Measurements from ENCODE around the gene STAT4. TPM values are rescaled to one million over a fixed set of nuclear protein-coding genes. Genes with fewer than 3 reads are reported as not detected.

The STAT4 gene
- total RNA-seq, 2 experiments from 2014 or later = 77.1 to 83.0 TPM

GRCh38 chr2:191170301-191170636 is 19.5 kb upstream of the STAT4 start:
- Mint-ChIP-seq H3K27ac (no peak overlapping the region), H3K27me3 (no peaks in the 10 kb centered on the region), H3K4me1 (ENCODE audit: low read depth) (peaks cover 12% of the 10 kb centered on the region), H3K36me3 (ENCODE audit: low read depth) (no peaks in the 10 kb centered on the region), H3K4me3 (no peak overlapping the region), H3K9me3 (no peaks in the 10 kb centered on the region)
- DNase-seq (no peak), ATAC-seq (ENCODE audit: poor library complexity) (no peak)
- no peaks in the 10 kb centered on the region for H3K27me3 ChIP-seq (ENCODE audit: control insufficient read depth in 1 of 2, insufficient read depth in 2 of 2, low read length in 2 of 2)
- H3K4me3 ChIP-seq (ENCODE audit: low read length) = no peak overlapping the region
- no peaks in the 10 kb centered on the region for H3K36me3 ChIP-seq (ENCODE audit: insufficient read depth, low read length)
- POLR2A ChIA-PET = no interaction called here
- no peak for TF ChIP-seq CTCF (IDR thresholded peaks at IDR 0.05)
- intact Hi-C loops (cut with DNase I, micrococcal nuclease) = no loop called here
- no peak overlapping the region for H3K27ac ChIP-seq (ENCODE audit: low read depth in 1 of 2, low read length in 2 of 2)
- H3K9me3 ChIP-seq (ENCODE audit: control insufficient read depth in 1 of 2, insufficient read depth in 1 of 2, low read length in 2 of 2) = no peaks in the 10 kb centered on the region
- CTCF ChIA-PET = interaction anchor here (0.9 to 1.2 kb wide), 2 partner anchors 12 to 351 kb away, joined by 3 to 4 read pairs; no protein-coding TSS in a partner anchor
- H3K4me1 ChIP-seq (ENCODE audit: insufficient read depth, low read length) = no peaks in the 10 kb centered on the region

GRCh38 chr2:191169456-191170300 is 18.9 kb upstream of the STAT4 start:
- H3K9me3 ChIP-seq (ENCODE audit: control insufficient read depth in 1 of 2, insufficient read depth in 1 of 2, low read length in 2 of 2) = no peaks in the 10 kb centered on the region
- no peaks in the 10 kb centered on the region for H3K9me3 Mint-ChIP-seq
- DNase-seq = no peak
- H3K36me3 ChIP-seq (ENCODE audit: insufficient read depth, low read length) = no peaks in the 10 kb centered on the region
- no peak overlapping the region for H3K4me3 ChIP-seq (ENCODE audit: low read length)
- intact Hi-C loops (cut with DNase I, micrococcal nuclease) = loop anchor here in 1 of 2 experiments (5.0 kb wide), 2 partner anchors 133 to 993 kb away; no protein-coding TSS in a partner anchor
- H3K27ac ChIP-seq (ENCODE audit: low read depth in 1 of 2, low read length in 2 of 2) = no peak overlapping the region
- H3K4me1 ChIP-seq (ENCODE audit: insufficient read depth, low read length) = no peaks in the 10 kb centered on the region
- ChIA-PET POLR2A (no interaction called here), CTCF (interaction anchor here (0.9 kb wide), 1 partner anchor 12 kb away, joined by 3 read pairs; no protein-coding TSS in a partner anchor)
- no peaks in the 10 kb centered on the region for H3K27me3 Mint-ChIP-seq
- H3K36me3 Mint-ChIP-seq (ENCODE audit: low read depth) = no peaks in the 10 kb centered on the region
- H3K27ac Mint-ChIP-seq = no peak overlapping the region
- no peak for ATAC-seq (ENCODE audit: poor library complexity)
- H3K27me3 ChIP-seq (ENCODE audit: control insufficient read depth in 1 of 2, insufficient read depth in 2 of 2, low read length in 2 of 2) = no peaks in the 10 kb centered on the region
- H3K4me3 Mint-ChIP-seq = no peak overlapping the region
- H3K4me1 Mint-ChIP-seq (ENCODE audit: low read depth) = peaks cover 15% of the 10 kb centered on the region
- no peak for TF ChIP-seq CTCF (IDR thresholded peaks at IDR 0.05)

DNA sequence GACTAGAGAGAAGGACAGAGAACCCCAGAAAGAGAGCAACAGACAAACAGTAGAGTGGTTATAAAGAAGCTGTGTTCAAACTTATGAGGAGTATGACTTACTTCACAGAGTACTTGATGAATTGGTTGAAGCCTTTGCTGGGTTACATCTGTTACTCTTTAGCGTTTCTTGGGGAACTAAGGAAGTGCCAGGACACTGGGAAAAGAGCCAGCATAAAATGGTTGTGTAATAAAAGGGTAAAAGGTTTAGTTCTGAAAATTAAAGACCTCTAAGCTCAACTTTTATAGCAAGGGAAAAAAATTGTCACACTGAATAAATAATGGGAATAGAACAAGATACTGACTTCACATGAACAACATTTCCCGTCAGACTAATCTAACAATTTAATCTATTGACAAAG is 17.0 kb upstream of the STAT4 start:
- Mint-ChIP-seq H3K36me3 (ENCODE audit: low read depth) (no peaks in the 10 kb centered on the region), H3K27me3 (no peaks in the 10 kb centered on the region), H3K4me3 (no peak overlapping the region), H3K9me3 (no peaks in the 10 kb centered on the region), H3K4me1 (ENCODE audit: low read depth) (peaks cover 15% of the 10 kb centered on the region), H3K27ac (no peak overlapping the region)
- ChIA-PET POLR2A (no interaction called here), CTCF (interaction anchor here (1.2 to 1.4 kb wide), 2 partner anchors 13 to 354 kb away, joined by 4 read pairs; no protein-coding TSS in a partner anchor)
- Histone ChIP-seq H3K36me3 (ENCODE audit: insufficient read depth, low read length) (no peaks in the 10 kb centered on the region), H3K27me3 (ENCODE audit: control insufficient read depth in 1 of 2, insufficient read depth in 2 of 2, low read length in 2 of 2) (no peaks in the 10 kb centered on the region), H3K4me3 (ENCODE audit: low read length) (no peak overlapping the region), H3K27ac (ENCODE audit: low read depth in 1 of 2, low read length in 2 of 2) (no peak overlapping the region), H3K4me1 (ENCODE audit: insufficient read depth, low read length) (no peaks in the 10 kb centered on the region), H3K9me3 (ENCODE audit: control insufficient read depth in 1 of 2, insufficient read depth in 1 of 2, low read length in 2 of 2) (no peaks in the 10 kb centered on the region)
- no peak for TF ChIP-seq CTCF (IDR thresholded peaks at IDR 0.05)
- intact Hi-C loops (cut with DNase I, micrococcal nuclease) = loop anchor here in 1 of 2 experiments (5.0 kb wide), 2 partner anchors 135 to 995 kb away; no protein-coding TSS in a partner anchor
- DNase-seq (no peak), ATAC-seq (ENCODE audit: poor library complexity) (no peak)

Measured in CD4-positive, alpha-beta T cell (primary cell).